Activated CD8-positive, alpha-beta memory T cell treated with anti-CD3 and anti-CD28 coated beads, Interleukin-2, amount 50 U/mL, for 24 hours (primary cell): ENCODE data around the gene ACADM.
"Not testable (repeated sequence)": the region's sequence is repeated elsewhere in the genome, so short reads cannot be mapped to it uniquely, and the experiment has no call there.

Source experiments
- DNase-seq: peaks from one replicate; pipeline ENCODE4 v3.0.0-alpha.2; 2020; ENCODE audit errors: extremely low read depth

Gene ACADM

DNA sequence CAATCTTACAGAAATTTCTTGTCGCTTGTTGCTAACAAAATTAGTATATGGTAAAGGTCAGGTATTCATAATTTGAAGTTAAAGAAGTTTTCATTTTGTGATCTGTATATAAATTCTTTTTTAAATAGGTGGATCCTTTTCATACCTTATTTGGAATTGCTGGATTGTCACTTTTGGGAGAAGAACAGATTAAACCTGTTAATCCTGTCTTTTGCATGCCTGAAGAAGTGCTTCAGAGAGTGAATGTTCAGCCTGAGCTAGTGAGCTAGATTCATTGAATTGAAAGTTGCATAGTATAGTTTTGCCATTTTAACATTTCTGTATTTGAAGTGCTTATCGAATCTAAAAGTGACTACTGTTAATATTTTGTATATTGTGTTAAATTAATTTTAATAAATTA is 69.9 kb downstream of the ACADM start:
- DNase-seq = no peak

DNA sequence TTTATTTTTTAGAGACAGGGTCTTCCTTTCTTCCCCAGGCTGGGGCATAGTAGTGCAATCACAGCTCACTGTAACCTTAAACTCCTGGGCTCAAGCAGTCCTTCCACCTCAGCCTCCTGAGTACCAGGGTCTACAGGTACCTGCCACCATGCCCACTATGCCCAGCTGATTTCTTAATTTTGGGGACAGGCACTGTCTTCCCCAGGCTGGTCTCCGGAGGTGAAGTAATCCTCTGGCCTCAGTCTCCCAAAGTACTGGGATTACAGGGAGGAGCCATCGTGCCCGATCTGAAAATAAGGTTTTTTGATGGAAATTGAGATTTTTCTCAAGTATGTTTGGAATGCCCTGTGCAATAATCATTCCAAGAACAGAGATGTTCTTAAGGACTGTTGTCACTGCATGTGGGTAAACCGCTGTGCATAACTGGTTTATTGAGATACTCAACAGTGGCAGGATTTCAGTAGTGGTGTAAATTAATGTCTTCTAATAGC is 71.2 kb downstream of the ACADM start:
- no peak for DNase-seq

DNA sequence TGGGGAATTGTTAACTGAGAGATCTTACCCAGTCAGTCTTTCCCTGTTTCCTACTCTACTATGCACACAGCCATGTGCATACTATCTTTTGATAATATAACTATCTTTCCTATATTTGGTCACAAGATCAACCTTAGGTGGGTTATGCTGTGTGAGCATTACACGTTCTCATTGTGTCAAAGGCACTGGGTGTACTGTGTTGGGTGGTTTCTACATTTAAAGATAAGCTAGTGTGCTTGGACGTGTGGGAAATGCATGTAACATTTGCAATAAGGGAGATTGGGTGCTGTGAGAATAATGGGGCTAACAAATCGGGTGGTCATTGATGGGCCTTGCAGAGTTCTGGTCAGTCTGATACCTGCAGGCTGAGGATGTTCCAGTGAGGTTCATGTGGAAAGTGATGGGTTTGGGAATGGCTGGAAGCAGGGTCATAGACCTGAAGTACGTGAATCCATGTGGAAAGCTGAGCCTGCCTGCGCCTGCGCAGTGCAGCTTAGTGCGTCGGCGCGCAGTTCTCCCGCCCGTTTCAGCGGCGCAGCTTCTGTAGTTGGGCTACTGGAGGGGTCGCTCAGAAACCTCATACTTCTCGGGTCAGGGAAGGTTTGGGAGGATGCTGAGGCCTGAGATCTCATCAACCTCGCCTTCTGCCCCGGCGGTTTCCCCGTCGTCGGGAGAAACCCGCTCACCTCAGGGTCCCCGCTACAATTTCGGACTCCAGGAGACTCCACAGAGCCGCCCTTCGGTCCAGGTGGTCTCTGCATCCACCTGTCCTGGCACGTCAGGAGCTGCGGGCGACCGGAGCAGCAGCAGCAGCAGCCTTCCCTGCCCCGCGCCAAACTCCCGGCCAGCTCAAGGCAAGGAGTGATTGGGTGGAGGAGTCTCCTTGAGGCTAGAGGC is 72.1 kb downstream of the ACADM start, which contains the start of gene MSH4:
TSS of gene MSH4 (plus strand) at position 507 of the 897 bp plus-strand sequence. CDS start at position 611, 104 bp downstream.
- no peak for DNase-seq

DNA sequence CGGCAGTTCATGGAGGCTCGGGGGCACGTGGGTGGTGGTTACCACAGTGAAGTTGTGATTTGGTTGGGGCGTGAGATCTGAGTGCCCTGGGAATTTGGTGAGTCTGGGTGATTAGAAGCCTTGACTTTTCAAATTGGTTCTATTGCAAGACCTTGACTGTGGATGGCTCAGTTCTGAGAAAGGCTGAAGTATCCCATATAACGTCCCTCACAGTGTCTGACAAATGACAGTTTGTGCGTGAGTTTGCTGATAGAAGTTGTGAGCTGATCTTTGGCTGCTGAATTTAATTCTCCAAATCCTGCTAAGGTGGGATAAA is 72.7 kb downstream of the ACADM start:
- no peak for DNase-seq

DNA sequence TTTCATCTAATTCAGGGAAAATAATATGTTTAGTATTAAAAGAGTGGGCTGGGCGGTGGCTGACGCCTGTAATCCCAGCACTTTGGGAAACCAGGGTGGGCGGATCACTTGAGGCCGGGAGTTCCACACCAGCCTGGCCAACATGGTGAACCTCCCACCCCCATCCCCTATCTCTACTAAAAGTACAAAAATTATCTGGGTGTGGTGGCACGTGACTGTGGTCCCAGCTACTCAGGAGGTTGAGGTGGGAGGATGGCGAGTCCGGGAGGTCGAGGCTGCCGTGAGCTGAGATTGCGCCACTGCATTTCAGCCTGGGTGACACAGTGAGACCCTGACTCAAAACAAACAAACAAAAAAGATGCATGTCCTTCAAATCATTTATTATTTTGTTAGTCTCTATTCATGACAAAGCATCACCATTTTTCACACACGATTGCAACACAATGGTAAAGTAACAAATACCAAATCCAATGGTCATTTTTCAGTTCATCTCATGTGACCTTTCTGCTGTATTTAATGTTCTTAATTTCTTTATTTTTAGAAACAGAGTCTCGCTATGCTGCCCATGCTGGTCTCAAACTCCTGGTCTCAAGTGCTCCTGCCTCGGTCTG is 73.2 kb downstream of the ACADM start:
- no peak for DNase-seq

DNA sequence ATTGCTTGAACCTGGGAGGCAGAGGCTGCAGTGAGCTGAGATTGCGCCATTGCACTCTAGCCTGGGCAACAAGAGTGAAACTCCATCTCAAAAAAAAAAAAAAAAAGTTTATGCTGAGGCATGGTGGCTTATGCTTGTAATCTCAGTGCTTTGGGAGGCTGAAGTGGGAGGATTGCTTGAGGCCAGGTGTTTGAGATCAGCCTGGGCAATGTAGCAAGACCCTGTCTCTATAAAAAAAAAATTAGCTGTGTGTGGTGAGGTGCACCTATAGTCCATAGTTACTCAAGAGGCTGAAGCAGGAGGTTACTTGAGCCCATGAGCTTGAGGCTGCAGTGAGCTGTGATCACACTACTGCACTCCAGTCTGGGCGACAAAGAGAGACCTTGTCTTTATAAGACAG is 77.0 kb downstream of the ACADM start:
- DNase-seq = not testable (repeated sequence)

DNA sequence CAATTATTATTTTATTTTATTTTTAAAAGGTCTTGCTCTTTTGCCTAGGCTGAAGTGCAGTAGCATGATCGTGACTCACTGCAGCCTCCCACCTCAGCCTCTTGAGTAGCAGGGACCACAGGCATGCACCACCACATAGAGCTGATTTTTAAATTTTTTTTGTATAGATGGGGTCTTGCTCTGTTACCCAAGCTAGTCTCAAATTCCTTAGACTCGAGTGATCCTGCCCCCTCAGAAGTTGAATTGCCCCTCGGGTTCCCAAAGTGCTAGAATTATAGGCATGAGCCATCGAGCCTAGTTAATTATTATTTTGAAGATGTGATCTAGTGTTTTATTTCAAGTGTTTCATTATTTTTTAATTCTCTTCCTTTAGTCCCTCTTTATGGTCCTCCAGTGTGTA is 84.4 kb downstream of the ACADM start:
- DNase-seq = no peak

DNA sequence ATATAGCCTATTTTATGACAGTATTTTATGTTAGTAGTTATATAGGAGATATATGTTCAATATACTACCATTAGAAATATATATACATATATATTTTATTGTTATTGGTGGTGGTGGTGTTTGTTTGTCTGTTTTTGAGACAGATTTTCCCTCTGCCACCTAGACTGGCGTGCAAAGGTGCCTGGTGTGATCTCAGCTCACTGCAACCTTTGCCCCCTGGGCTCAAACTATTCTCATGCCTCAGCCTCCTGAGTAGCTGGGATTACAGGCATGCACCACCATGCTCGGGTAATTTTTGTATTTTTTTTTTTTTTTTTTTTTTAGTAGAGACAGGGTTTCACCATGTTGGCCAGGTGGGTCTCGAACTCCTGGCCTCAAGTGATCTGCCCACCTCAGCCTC is 85.6 kb downstream of the ACADM start:
- DNase-seq = not testable (repeated sequence)

DNA sequence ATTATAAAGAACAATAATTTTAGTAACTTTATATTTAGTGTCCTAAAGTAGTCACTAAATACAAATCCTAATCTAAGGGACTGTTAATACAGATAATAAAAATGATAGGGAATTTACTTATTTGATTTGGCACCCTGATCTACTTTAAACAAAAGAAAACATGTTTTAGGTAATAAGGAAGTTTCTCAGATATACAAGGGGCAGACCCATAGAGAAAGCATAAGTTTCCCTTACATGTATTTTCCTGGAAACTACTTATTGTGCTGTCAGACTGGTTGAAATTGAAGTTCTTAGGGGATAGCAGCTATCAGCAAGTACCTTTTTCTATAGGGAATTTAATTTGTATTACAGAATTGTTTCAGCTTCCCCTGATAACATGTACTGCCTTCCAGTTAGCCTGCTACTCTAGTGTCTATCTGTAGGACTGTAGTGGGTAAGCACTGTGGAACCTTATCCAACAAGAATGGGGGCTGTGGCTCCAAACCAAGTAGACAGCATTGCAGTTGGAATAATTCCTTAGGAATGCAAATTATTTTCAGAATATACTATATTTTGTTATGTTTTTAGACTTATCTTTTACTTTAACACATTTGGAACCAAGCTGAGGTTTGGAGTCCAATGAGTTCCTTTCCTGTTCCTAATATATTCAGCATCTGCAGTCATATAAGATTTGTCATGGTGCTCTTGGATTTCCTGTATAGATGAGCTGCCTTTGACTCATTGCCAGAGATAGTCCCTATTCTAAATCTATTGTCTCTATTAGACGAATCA is 86.9 kb downstream of the ACADM start:
- DNase-seq = no peak

DNA sequence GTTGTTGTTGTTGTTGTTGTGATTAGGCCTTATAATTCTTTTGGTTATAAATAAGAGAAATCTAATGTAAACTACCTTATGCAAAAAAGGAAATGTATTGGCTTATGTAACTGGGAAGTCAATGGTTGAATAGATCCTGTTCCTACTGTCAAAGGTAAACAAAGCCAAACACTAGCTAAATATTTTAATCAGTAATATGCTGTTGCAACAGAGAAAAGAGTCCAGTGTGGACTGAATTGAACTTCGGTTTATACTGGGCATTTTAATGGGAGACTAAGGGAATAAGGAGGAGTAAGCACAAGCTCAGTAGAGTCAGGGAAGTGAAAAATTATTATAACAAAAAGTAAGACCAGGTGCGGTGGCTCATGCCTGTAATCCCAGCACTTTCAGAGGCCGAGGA is 87.6 kb downstream of the ACADM start:
- DNase-seq = no peak
